Fibroblast of peridontal ligament (primary cell): ENCODE data around the gene CWF19L2.
"Not testable (repeated sequence)": the region's sequence is repeated elsewhere in the genome, so short reads cannot be mapped to it uniquely, and the experiment has no call there.

Source experiments
- DNase-seq: peaks from one replicate; pipeline ENCODE4 v3.0.0-alpha.2; 2010; ENCODE audit errors: extremely low read depth

CWF19L2 gene

GRCh38 chr11:107457558-107458271, at the start of gene CWF19L2:
Gene CWF19L2 (minus strand): TSS chr11:107457825. CDS start chr11:107457816, 9 bp downstream.
- DNase-seq, result peak; percentile 96

- DNase-seq, result no peak
These were observed 48.1 kb upstream of the CWF19L2 start for GRCh38 chr11:107505647-107506225.

GRCh38 chr11:107504981-107505380, 47.4 kb upstream of the CWF19L2 start:
- DNase-seq, result no peak

- DNase-seq, result no peak
These were observed 44.1 kb upstream of the CWF19L2 start for GRCh38 chr11:107501713-107502112.

GRCh38 chr11:107497371-107497770, 39.7 kb upstream of the CWF19L2 start:
- not testable (repeated sequence) for DNase-seq

GRCh38 chr11:107496011-107496410, 38.4 kb upstream of the CWF19L2 start:
- peak; percentile 86 for DNase-seq

GRCh38 chr11:107494055-107494454, 36.4 kb upstream of the CWF19L2 start:
- no peak for DNase-seq

- peak; percentile 5 for DNase-seq
These were observed 35.5 kb upstream of the CWF19L2 start for GRCh38 chr11:107493117-107493516.

GRCh38 chr11:107490836-107491235, 33.2 kb upstream of the CWF19L2 start:
- no peak for DNase-seq

- DNase-seq, result no peak
These were observed 24.6 kb upstream of the CWF19L2 start for GRCh38 chr11:107482234-107482633.

- DNase-seq, result no peak
These were observed 21.3 kb upstream of the CWF19L2 start for GRCh38 chr11:107478922-107479321.

- DNase-seq, result no peak
These were observed 20.2 kb upstream of the CWF19L2 start for GRCh38 chr11:107477820-107478219.

- DNase-seq, result peak; percentile 16
These were observed 16.2 kb upstream of the CWF19L2 start for GRCh38 chr11:107473792-107474191.

- DNase-seq, result no peak
These were observed 15.3 kb upstream of the CWF19L2 start for GRCh38 chr11:107472966-107473365.

- peak; percentile 26 for DNase-seq
These were observed 11.0 kb upstream of the CWF19L2 start for GRCh38 chr11:107468596-107468995.

GRCh38 chr11:107467696-107468095, 10.1 kb upstream of the CWF19L2 start:
- no peak for DNase-seq

- not testable (repeated sequence) for DNase-seq
These were observed 8.7 kb upstream of the CWF19L2 start for GRCh38 chr11:107466275-107466866.

GRCh38 chr11:107457205-107457557, 444 bp downstream of the CWF19L2 start:
- peak; percentile 6 for DNase-seq

- no peak for DNase-seq
These were observed 3.9 kb downstream of the CWF19L2 start for GRCh38 chr11:107453594-107454286.

GRCh38 chr11:107446822-107447431, 10.7 kb downstream of the CWF19L2 start:
- DNase-seq, result no peak

- no peak for DNase-seq
These were observed 14.9 kb downstream of the CWF19L2 start for GRCh38 chr11:107442715-107443215.

GRCh38 chr11:107439586-107440167, 17.9 kb downstream of the CWF19L2 start:
- no peak for DNase-seq
